ENCODE measurements around the gene GPC1. TPM values are rescaled to one million over a fixed set of nuclear protein-coding genes. Genes with fewer than 3 reads are reported as not detected.

GPC1 gene
- total RNA-seq, 3 donors from 2014 or later: 12.4 to 29.2 (median 15.4) TPM

DNA sequence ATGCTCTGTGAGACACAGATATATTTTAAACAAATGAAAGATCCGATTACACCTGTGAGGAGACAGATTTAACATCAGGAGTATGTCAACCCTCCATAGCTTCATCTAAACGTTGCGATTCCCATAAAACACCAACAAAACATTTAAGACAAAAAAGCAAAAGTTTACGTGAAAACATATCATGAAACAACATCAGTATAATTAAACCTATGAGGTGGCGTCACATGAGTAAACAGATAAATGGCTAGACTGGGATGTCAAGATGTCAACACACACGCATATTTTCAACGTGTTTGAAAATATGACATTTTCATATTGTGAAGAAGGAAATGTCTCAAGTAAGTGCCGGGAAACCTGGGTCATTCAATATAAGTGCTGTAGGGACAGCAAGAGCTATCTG is 25.5 kb upstream of the GPC1 start:
- Histone ChIP-seq H3K4me3 (no peak overlapping the region), H3K4me1 (ENCODE audit: low read depth) (no peaks in the 10 kb centered on the region), H3K9me3 (no peaks in the 10 kb centered on the region), H3K36me3 (ENCODE audit: low read depth) (no peaks in the 10 kb centered on the region)
- TF ChIP-seq, protein P1, sequence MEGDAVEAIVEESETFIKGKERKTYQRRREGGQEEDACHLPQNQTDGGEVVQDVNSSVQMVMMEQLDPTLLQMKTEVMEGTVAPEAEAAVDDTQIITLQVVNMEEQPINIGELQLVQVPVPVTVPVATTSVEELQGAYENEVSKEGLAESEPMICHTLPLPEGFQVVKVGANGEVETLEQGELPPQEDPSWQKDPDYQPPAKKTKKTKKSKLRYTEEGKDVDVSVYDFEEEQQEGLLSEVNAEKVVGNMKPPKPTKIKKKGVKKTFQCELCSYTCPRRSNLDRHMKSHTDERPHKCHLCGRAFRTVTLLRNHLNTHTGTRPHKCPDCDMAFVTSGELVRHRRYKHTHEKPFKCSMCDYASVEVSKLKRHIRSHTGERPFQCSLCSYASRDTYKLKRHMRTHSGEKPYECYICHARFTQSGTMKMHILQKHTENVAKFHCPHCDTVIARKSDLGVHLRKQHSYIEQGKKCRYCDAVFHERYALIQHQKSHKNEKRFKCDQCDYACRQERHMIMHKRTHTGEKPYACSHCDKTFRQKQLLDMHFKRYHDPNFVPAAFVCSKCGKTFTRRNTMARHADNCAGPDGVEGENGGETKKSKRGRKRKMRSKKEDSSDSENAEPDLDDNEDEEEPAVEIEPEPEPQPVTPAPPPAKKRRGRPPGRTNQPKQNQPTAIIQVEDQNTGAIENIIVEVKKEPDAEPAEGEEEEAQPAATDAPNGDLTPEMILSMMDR (IDR thresholded peaks at IDR 0.05): no peak
- no peak for DNase-seq
- no peak for ATAC-seq
- intact Hi-C loops (cut with DNase I, micrococcal nuclease): no loop called here

DNA sequence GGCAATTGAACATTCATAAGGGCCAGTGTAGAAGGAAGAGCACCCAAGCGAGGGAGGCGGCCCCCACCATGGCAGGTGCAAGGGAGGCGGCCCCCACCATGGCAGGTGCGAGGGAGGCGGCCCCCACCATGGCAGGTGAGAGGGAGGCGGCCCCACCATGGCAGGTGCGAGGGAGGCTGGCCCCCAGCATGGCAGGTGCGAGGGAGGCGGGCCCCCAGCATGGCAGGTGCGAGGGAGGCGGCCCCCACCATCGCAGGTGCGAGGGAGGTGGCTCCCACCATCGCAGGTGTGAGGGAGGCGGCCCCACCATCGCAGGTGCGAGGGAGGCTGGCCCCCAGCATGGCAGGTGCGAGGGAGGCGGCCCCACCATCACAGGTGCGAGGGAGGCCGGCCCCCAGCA is 24.7 kb upstream of the GPC1 start:
- H3K4me1 ChIP-seq (ENCODE audit: low read depth): no peaks in the 10 kb centered on the region
- TF ChIP-seq, protein P1 (IDR thresholded peaks at IDR 0.05): no peak

DNA sequence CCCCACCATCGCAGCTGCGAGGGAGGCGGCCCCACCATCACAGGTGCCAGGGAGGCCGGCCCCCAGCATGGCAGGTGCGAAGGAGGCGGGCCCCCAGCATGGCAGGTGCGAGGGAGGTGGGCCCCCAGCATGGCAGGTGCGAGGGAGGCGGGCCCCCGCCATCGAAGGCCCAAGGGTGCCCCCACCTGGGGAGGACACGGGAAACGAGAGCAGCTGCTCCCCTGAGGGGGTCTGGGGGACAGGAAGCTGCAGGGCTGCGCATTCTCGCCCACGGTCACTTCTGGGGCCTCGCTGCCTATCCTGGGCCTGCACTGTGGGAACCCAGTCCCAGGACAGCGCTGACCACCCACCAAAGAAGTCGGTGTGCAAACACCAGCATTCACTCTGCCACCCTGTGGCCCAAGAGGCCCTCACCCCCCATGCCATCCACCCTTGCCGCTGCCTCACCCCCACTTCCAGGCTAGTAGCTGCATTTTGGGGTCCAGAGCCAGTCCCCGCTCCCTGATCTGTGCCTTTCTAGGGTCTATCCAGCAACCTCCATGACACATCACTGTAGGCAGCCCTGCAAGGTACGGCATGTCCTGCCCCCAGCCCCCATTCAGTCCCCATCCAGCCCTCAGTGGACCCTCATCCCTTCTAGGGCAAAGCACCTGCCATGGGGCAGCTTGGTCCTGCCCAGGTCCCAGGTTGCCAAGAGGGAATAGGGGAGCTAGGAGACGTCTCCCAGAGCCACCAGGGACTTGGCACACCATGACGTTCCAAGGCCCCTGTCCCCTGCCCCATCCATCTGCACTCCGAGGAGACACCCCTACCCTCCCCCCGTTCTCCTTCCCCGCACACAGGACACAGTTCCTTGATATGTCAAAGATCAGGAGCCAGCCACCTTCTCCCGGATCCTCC is 24.0 kb upstream of the GPC1 start:
- Histone ChIP-seq H3K4me3 (no peak overlapping the region), H3K36me3 (ENCODE audit: low read depth) (no peaks in the 10 kb centered on the region), H3K4me1 (ENCODE audit: low read depth) (no peaks in the 10 kb centered on the region), H3K9me3 (no peaks in the 10 kb centered on the region)
- TF ChIP-seq, protein P1 (IDR thresholded peaks at IDR 0.05): no peak
- ATAC-seq (no peak), DNase-seq (no peak)
- intact Hi-C loops (cut with DNase I, micrococcal nuclease): no loop called here

More for the DNA sequence above, 24.7 kb upstream of the GPC1 start:
- intact Hi-C loops (cut with DNase I, micrococcal nuclease): no loop called here
- ATAC-seq: no peak
- DNase-seq: no peak
- Histone ChIP-seq H3K36me3 (ENCODE audit: low read depth) (no peaks in the 10 kb centered on the region), H3K4me3 (no peak overlapping the region), H3K9me3 (no peaks in the 10 kb centered on the region)

DNA sequence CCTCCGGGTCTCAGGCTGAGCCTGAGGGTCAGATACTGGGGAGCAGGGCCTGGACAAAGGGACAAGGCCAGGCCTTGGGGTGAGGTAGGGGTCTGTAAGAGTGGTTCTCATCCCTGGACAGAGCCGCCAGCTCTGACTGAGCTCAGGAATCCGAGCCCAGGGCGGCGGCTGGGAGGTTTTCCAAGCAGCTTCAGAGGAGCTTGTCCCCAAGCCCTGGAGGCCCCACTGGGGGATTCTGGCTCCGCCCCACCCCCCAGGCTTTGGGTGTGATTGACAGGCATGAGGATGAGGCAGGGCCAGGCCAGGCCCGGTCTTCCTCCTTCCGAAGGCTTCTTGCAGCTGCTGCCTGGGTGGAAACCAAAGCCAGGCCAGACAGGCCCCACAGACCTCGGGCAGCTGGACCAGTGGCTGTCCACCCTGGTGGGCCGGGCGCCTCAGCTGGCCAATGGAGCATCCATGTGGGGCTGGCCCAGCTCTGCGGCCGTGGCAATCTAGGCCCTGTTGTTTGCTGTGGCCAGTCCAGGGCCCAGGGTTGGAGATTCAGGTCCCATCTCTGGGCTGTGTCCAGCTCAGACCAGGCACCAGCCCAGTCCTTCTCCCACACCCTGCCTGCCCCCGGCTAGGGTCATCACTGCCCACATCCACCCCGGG is 23.1 kb upstream of the GPC1 start:
- peak in 1 of 3 donors; percentile 51 for DNase-seq
- H3K36me3 ChIP-seq (ENCODE audit: low read depth): no peaks in the 10 kb centered on the region
- no peak overlapping the region for H3K4me3 ChIP-seq
- H3K9me3 ChIP-seq: no peaks in the 10 kb centered on the region
- ATAC-seq: no peak
- no peaks in the 10 kb centered on the region for H3K4me1 ChIP-seq (ENCODE audit: low read depth)
- intact Hi-C loops (cut with DNase I, micrococcal nuclease): no loop called here
- TF ChIP-seq, protein P1 (IDR thresholded peaks at IDR 0.05): no peak

DNA sequence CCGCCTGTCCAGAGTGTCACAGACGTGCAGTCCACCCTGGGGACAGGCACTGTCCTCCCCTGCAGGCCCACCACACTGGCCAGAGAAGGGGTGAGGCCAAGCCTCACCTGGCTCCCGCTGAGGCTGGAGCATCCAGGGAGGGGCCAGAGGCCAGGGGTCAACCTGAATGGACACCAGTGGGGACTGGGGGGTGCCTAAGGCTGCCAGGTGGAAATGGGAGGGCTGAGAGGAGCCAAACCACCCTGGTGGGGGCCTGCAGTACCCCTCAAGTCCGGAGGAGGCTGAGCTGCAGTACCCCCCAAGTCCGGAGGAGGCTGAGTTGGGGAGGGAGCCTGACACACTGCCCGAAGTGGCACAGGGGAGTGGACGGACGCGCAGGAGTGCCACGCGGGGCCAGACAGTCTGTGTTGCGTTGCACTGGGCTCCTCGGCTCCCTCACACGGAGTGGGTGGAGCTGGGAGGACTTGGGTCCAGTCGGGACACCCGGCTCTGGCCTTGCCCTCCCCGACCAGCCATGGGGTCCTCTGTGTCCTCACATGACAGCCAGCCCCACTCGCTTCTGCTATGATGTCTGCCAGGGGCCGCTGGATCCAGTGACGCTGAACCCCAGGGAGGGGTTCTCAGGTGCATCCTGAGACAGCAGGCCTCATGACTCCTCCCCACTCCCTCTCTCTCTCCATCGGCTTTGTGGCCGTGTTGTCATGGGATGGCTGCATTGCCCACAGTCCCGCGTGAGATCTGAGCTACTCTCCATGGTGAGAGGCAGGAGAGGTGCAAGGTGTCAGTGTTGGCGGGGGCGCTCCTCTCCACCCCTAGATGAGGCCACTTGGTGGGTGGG is 22.3 kb upstream of the GPC1 start:
- intact Hi-C loops (cut with DNase I, micrococcal nuclease): no loop called here
- H3K9me3 ChIP-seq: no peaks in the 10 kb centered on the region
- ATAC-seq (no peak), DNase-seq (no peak)
- TF ChIP-seq, protein P1 (IDR thresholded peaks at IDR 0.05): no peak
- no peak overlapping the region for H3K4me3 ChIP-seq
- no peaks in the 10 kb centered on the region for H3K4me1 ChIP-seq (ENCODE audit: low read depth)
- H3K36me3 ChIP-seq (ENCODE audit: low read depth): no peaks in the 10 kb centered on the region

Data from mucosa of descending colon (tissue), 3 donors.